Measurements from ENCODE around the gene ATXN2.
A peak's percentile ranks its signal among the peaks of the same experiment; 100 is the strongest.

ATXN2 gene

DNA sequence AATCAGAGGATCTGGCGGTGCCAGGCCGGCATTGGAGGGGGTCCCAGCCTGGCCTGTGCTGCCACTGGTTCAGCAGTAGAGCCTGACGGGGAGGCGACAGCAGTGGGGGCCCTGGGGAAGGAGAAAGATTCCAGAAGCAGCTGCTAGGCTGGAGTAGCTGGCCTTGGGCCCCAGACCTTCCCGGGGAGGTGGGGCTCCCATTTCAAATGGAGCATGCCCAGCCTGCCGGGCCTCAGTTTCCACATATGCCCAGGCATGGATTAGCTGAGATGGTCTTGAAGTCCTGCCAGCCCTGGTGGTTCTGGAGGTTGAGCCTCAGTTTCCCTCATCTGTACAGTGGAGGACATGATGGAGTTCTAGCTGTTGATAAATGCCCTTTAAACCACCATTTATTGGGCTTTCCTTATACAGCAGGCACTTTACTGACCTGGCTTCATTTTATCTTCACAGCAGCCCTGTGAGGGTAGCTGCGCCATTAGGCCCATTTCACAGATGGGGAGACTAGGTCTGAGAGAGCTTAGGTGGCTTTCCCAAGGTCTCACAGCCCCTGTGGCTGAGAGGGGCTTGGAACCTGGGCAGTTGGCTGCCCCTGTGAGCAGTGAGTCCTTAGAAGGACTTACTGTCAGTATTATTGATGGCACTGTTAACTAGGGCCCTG lies 171.6 kb downstream of the ATXN2 start:
- Mint-ChIP-seq H3K9me3 (no peaks in the 10 kb centered on the region), H3K4me1 (peaks cover 88% of the 10 kb centered on the region), H3K4me3 (no peak overlapping the region), H3K27ac (no peak overlapping the region), H3K36me3 (ENCODE audit: low read depth) (peaks cover 23% of the 10 kb centered on the region), H3K27me3 (no peaks in the 10 kb centered on the region)
- no peak for ATAC-seq
- DNase-seq: no peak

DNA sequence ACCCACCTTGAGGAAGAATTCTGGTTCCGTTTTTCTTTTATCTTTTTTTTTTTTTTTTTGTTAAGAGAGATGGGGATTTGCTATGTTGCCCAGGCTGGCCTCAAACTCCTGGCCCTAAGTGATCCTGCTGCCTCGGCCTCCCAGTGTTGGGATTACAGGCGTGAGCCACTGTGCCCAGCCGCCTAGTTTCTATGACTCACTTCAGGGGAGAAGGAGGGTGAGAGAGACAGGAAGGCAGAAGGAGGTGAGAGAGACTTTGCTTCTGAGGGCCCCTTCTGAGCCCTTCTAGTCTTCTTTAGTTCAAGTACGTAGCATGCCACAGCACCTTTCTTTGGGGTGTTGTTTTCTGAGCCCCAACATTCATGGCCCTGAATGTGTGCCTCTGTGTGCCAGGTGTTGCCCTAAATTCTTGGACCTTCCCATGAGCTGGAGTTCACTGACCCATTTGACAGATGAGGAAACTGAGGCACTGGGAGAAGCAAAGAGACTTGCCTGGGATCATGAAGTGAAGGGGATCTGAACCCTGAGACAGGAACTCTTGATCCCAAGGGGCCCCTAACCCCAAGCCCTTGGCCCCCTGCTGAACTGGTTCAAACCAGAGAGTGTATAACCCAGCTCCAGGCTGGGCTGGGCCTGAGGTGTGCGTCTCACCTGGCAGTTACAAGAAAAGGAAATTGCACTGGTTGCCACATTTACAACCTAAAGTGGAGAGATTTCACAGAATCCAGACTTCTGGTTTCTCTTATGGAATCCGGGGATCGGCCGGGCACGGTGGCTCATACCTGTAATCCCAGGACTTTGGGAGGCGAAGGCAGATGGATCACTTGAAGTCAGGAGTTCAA lies 172.6 kb downstream of the ATXN2 start:
- peak overlapping the region; percentile 55 for H3K4me3 Mint-ChIP-seq

DNA sequence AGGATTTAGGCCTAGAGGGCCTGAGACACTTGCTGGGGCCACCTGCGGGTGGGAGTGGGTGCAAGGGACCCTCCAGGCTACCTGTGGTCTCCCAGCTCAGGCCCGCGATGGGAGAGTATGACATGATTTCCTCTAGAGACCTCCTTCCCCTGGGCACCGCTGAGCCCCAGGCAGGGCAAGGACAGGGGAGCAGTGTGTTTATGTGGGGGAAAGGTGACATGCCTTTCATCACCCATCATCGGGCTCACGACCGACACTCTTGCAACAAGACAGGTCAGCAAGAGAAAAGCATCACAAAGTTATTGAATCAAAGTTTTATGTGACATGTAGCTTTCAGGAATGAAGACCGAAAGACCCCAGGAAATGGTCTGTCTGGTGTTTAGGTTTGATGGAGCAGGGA lies 173.5 kb downstream of the ATXN2 start:
- no peaks in the 10 kb centered on the region for H3K9me3 Mint-ChIP-seq
- H3K4me3 Mint-ChIP-seq: peak overlapping the region; percentile 55
- peaks cover 76% of the 10 kb centered on the region for H3K4me1 Mint-ChIP-seq
- H3K27ac Mint-ChIP-seq: peak overlapping the region; percentile 79
- ATAC-seq (no peak), DNase-seq (no peak)
- H3K36me3 Mint-ChIP-seq (ENCODE audit: low read depth): peaks cover 21% of the 10 kb centered on the region
- H3K27me3 Mint-ChIP-seq: no peaks in the 10 kb centered on the region

More for the DNA sequence above, 172.6 kb downstream of the ATXN2 start:
- no peak for DNase-seq
- Mint-ChIP-seq H3K27ac (peak overlapping the region; percentile 79), H3K36me3 (ENCODE audit: low read depth) (peaks cover 22% of the 10 kb centered on the region), H3K9me3 (no peaks in the 10 kb centered on the region), H3K27me3 (no peaks in the 10 kb centered on the region), H3K4me1 (peaks cover 81% of the 10 kb centered on the region)
- ATAC-seq: peak; percentile 55

DNA sequence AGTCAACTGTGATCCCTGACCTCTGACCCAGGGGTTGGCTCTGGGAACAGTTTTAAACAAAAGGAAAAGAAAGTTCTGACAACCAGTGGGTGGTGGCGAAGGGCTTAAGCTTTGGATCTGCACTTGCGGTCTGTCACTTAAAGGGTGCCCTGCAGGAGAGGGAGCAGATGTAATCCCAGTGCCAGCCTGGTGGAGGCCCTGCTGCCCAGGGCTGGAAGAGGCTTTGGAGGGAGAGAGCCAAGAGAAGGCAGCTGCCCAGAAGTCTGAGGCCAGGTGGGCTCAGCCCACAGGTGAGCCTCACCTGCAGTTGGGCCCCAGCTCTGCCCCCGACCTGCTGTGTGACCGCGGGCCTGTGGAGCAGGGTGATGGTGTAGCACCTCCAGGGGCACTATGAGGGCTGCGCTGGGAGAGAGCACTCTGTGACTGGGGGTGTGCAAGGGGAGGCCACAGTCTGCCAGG lies 174.3 kb downstream of the ATXN2 start:
- peaks cover 72% of the 10 kb centered on the region for H3K4me1 Mint-ChIP-seq
- DNase-seq: no peak
- ATAC-seq: no peak
- no peaks in the 10 kb centered on the region for H3K9me3 Mint-ChIP-seq
- H3K27ac Mint-ChIP-seq: peak overlapping the region; percentile 35
- H3K4me3 Mint-ChIP-seq: no peak overlapping the region
- no peaks in the 10 kb centered on the region for H3K27me3 Mint-ChIP-seq
- peaks cover 28% of the 10 kb centered on the region for H3K36me3 Mint-ChIP-seq (ENCODE audit: low read depth)

DNA sequence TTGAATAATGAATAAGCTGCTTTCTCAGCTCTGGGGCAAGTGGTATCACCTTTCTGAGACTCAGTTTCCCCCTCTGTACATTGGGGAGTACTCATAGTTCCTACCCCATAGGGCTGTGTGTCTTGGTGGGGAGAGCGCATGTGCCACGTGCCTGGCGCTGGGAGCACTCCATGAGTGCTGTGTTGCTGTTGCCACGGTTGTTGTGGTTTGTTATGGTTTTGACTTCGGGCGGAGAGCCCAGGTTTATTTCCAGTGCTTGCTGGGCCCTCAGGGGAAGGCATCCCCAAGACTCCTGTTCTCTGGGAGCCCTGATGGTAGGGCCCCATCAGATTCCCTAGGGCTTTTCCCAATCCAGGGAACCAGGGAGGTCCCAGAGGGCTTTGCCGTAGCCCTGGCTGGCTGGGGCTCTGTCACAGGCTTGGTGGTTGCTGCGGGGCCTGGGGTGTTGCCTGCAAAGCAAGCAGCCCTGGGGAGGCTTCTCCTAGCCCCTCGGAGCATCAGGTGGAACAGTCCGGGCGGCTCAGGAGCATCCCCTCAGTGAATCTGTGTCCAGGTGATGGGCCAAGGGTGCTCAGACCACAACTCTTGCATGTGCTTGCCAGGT lies 174.8 kb downstream of the ATXN2 start:
- Mint-ChIP-seq H3K36me3 (ENCODE audit: low read depth) (peaks cover 32% of the 10 kb centered on the region), H3K4me1 (peaks cover 66% of the 10 kb centered on the region), H3K9me3 (no peaks in the 10 kb centered on the region), H3K4me3 (no peak overlapping the region), H3K27ac (peak overlapping the region; percentile 35), H3K27me3 (no peaks in the 10 kb centered on the region)
- ATAC-seq (no peak), DNase-seq (no peak)

DNA sequence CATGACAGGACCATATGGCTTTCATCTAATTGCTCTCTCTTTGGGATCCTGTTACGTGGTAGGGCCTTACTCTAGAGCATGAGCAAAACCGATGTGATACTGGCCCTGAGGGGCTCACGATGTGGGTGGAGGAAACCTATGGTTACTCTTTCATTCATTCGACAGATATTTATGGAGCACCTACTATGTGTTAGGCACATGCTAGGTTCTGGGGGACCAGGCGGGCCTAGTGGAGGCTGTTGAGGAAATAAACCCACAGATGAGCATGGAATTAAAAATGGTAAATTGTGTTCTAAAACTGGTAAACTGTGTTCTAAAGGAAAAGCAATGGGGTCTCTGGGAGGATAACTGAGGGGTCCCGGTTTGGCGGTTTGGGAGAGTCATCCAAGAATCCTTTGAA lies 178.6 kb downstream of the ATXN2 start:
- H3K27ac Mint-ChIP-seq: no peak overlapping the region
- no peaks in the 10 kb centered on the region for H3K9me3 Mint-ChIP-seq
- peaks cover 35% of the 10 kb centered on the region for H3K4me1 Mint-ChIP-seq
- H3K36me3 Mint-ChIP-seq (ENCODE audit: low read depth): peaks cover 39% of the 10 kb centered on the region
- ATAC-seq (no peak), DNase-seq (no peak)
- no peak overlapping the region for H3K4me3 Mint-ChIP-seq
- H3K27me3 Mint-ChIP-seq: no peaks in the 10 kb centered on the region

DNA sequence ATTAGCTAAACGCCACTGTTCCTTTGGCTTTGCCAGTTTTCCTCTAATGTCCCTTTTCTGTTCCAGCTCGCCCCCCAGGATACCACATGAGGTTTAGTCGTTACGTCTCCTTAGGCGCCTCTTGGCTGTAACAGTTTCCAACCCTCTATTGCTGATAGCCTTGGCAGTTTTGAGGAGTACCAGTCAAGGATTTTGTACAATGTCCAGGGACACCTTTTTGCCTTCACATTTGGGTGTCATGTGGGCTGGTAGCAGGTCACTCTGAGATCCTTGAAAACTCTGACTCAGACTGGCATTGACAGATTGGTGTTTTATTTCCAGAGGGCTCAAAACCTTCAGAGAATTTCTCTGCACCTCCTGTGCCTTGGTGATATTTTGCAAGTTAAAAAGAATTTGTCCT lies 179.3 kb downstream of the ATXN2 start:
- no peak overlapping the region for H3K4me3 Mint-ChIP-seq
- H3K27ac Mint-ChIP-seq: no peak overlapping the region
- H3K27me3 Mint-ChIP-seq: no peaks in the 10 kb centered on the region
- H3K9me3 Mint-ChIP-seq: no peaks in the 10 kb centered on the region
- peaks cover 43% of the 10 kb centered on the region for H3K36me3 Mint-ChIP-seq (ENCODE audit: low read depth)
- ATAC-seq (no peak), DNase-seq (no peak)
- H3K4me1 Mint-ChIP-seq: peaks cover 33% of the 10 kb centered on the region

DNA sequence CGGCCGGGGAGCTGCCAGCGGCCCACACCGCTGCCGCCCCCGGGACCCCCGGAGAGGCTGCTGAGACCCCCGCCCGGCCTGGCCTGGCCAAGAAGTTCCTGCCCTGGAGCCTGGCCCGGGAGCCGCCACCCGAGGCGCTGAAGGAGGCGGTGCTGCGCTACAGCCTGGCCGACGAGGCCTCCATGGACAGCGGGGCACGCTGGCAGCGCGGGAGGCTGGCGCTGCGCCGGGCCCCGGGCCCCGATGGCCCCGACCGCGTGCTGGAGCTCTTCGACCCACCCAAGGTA lies 180.6 kb downstream of the ATXN2 start:
- no peaks in the 10 kb centered on the region for H3K9me3 Mint-ChIP-seq
- no peak overlapping the region for H3K27ac Mint-ChIP-seq
- peaks cover 48% of the 10 kb centered on the region for H3K36me3 Mint-ChIP-seq (ENCODE audit: low read depth)
- H3K27me3 Mint-ChIP-seq: no peaks in the 10 kb centered on the region
- H3K4me3 Mint-ChIP-seq: no peak overlapping the region
- no peak for DNase-seq
- H3K4me1 Mint-ChIP-seq: peaks cover 37% of the 10 kb centered on the region
- ATAC-seq: no peak

DNA sequence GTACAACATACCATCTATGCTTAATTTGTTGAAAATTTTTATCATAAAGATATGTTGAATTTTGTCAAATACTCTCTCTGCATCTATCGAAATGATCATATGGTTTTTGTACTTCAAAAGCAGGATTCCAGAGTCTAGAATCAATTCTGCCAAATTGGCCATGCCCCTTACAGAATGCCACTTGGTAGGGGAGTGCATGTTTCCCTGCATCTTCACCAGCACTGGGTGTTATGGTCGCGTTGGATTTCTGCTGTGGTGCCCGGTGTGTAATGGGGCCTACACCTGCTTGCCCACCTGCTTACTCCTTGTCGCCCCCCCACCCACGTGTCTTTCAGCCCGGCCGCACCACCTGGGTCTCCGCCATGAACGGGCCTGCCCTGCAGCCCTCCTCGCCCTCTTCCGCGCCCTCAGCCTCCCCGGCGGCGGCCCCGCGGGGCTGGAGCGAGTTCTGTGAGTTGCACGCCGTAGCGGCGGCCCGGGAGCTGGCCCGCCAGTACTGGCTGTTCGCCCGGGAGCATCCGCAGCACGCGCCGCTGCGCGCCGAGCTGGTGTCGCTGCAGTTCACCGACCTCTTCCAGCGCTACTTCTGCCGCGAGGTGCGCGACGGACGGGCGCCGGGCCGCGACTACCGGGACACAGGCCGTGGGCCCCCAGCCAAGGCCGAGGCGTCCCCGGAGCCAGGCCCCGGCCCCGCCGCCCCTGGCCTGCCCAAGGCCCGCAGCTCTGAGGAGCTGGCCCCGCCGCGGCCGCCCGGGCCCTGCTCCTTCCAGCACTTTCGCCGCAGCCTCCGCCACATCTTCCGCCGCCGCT lies 181.1 kb downstream of the ATXN2 start:
- no peaks in the 10 kb centered on the region for H3K27me3 Mint-ChIP-seq
- H3K27ac Mint-ChIP-seq: no peak overlapping the region

DNA sequence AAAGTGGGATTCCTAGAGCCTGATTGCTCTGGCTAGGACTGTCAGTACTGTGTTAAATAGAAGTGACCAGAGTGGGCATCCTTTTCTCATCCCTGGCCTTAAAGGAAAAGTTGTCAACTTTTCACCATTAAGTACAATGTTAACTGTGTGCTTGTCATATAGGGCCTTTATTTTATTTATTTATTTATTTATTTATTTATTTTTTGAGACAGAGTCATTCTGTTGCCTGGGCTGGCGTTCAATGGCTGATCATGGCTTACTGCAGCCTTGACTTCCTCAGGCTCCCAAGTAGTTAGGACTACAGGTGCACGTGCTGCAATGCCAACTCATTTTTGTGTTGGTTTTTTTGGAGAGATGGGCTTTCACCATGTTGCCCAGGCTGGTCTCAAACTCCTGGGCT lies 181.8 kb downstream of the ATXN2 start:
- H3K4me1 Mint-ChIP-seq: peaks cover 44% of the 10 kb centered on the region
- H3K27me3 Mint-ChIP-seq: no peaks in the 10 kb centered on the region
- no peak for DNase-seq
- no peaks in the 10 kb centered on the region for H3K9me3 Mint-ChIP-seq
- H3K4me3 Mint-ChIP-seq: no peak overlapping the region
- no peak for ATAC-seq
- H3K27ac Mint-ChIP-seq: no peak overlapping the region
- H3K36me3 Mint-ChIP-seq (ENCODE audit: low read depth): peaks cover 55% of the 10 kb centered on the region

More for the DNA sequence above, 181.1 kb downstream of the ATXN2 start:
- Mint-ChIP-seq H3K36me3 (ENCODE audit: low read depth) (peaks cover 53% of the 10 kb centered on the region), H3K9me3 (no peaks in the 10 kb centered on the region), H3K4me3 (no peak overlapping the region), H3K4me1 (peaks cover 41% of the 10 kb centered on the region)
- DNase-seq: no peak
- no peak for ATAC-seq

DNA sequence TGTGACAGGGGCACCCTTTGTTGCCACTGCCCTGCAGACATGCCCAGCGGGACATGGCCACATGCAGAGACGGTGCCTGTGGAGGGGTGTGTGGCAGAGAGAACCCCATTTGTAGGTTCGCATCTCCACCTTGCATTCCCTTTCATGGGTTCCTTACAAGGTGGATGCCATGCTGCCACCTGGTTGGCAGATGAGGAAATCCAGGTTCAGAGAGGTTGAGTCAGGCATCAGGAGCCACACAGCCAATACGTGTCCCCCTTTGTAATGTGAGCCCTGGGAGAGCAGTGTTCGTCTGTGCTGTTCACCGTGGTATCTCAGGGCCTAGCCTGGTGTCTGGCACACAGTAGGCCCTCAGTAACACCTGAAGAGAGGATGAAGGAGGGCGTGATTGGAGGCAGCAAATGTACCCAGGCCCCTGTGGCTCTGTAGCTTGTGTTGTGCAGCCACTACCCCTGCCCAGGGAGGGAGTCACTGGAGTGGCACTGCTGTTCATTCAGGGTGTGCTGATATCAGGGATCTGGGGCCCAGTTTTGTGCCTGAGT lies 184.3 kb downstream of the ATXN2 start:
- peaks cover 40% of the 10 kb centered on the region for H3K36me3 Mint-ChIP-seq (ENCODE audit: low read depth)
- peak overlapping the region; percentile 66 for H3K27ac Mint-ChIP-seq
- H3K9me3 Mint-ChIP-seq: no peaks in the 10 kb centered on the region
- H3K4me1 Mint-ChIP-seq: peaks cover 58% of the 10 kb centered on the region
- no peak for DNase-seq
- H3K27me3 Mint-ChIP-seq: no peaks in the 10 kb centered on the region
- no peak overlapping the region for H3K4me3 Mint-ChIP-seq
- no peak for ATAC-seq

DNA sequence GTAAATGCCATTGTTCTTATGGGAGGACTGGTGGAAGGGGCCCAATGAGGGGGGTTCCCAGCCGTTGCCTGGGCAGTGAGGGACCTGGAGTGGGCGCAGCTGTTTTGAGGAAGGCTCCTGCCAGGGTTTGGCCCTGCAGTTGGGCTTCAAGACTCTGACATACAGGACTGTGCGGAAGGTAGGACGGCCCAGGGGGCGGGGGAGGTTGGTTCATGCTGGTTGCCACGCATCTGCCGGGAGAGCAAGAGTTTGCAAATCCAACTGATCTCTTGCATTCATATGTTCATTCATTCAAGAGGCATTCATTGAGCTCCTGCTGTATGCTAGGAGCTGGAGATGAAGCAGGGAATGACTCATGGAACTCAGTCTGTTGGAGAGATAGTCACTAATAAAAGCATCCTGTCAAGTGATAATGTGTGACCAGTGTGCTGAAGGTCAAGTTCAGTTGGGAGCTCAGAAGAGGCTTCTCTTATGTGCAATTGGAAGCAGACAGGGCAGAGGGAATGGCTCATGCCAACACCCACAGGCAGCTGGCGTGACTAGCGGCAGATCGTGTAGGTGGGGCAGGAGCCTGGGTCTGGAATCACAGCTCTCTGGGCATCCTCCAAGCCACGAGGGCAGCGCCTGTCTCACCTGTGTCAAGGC lies 185.6 kb downstream of the ATXN2 start:
- peaks cover 36% of the 10 kb centered on the region for H3K36me3 Mint-ChIP-seq (ENCODE audit: low read depth)
- peaks cover 70% of the 10 kb centered on the region for H3K4me1 Mint-ChIP-seq
- peak overlapping the region; percentile 87 for H3K27ac Mint-ChIP-seq
- no peaks in the 10 kb centered on the region for H3K27me3 Mint-ChIP-seq
- ATAC-seq (no peak), DNase-seq (no peak)
- H3K9me3 Mint-ChIP-seq: no peaks in the 10 kb centered on the region
- no peak overlapping the region for H3K4me3 Mint-ChIP-seq

DNA sequence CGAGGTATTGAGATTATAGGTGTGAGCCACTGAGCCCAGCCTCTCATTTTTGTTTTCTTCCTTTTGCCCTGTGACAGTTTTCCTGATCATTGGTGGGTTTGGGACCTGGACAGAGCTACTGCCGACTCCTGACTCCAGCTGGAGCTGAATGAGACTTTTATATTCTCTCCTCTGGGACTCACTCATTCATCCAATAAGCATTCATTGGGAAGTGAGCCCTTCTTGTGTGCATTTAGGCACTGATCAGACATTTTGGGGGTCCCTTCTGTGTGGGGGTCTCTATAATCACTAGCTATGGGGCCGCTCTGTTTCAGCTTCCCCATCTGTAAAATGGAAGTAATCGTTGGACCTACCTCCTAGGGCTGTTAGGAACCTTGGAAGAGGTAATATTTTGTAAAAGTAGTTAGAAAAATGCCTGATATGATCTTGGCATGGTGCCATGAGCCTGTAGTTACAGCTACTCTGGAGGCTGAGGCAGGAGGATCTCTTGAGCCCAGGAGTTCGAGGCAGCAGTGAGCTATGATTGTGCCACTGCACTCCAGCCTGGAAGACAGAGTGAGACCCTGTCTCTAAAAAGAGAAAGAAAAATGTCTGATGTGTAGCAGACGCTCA lies 186.2 kb downstream of the ATXN2 start:
- DNase-seq (no peak), ATAC-seq (no peak)
- no peaks in the 10 kb centered on the region for H3K27me3 Mint-ChIP-seq
- H3K27ac Mint-ChIP-seq: peak overlapping the region; percentile 87
- no peak overlapping the region for H3K4me3 Mint-ChIP-seq
- peaks cover 39% of the 10 kb centered on the region for H3K36me3 Mint-ChIP-seq (ENCODE audit: low read depth)
- no peaks in the 10 kb centered on the region for H3K9me3 Mint-ChIP-seq
- peaks cover 76% of the 10 kb centered on the region for H3K4me1 Mint-ChIP-seq
